ENCODE data around the gene CCDC134. TPM values are rescaled to one million over a fixed set of nuclear protein-coding genes. Genes with fewer than 3 reads are reported as not detected.
"Not testable (repeated sequence)": the region's sequence is repeated elsewhere in the genome, so short reads cannot be mapped to it uniquely, and the experiment has no call there.

Gene CCDC134
- polyA plus RNA-seq, 1 donor from 2014 or later = 2.2 TPM

DNA sequence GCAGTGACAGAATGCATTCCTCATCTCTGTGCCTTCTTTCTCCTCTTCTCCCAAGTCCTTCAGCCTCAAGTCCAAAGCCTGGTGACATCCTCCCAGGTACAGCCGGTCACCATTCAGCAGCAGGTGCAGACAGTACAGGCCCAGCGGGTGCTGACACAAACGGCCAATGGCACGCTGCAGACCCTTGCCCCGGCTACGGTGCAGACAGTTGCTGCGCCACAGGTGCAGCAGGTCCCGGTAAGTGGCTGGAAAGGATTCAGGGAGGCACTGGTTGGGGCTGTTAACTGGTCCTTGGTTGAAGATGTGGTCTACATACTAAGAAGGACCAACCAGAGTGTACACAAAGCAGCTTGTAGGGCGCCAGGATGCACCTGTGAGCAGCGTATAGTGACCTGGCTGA, 68.1 kb downstream of the CCDC134 start:
- Histone ChIP-seq H3K4me3 (ENCODE audit: low read length) (no peak overlapping the region), H2AFZ (ENCODE audit: low read depth, low read length) (no peak overlapping the region), H4K20me1 (ENCODE audit: insufficient read depth) (no peaks in the 10 kb centered on the region), H3K36me3 (ENCODE audit: insufficient read depth, low read length) (no peaks in the 10 kb centered on the region), H3K9ac (ENCODE audit: low read length) (no peak overlapping the region), H3K9me2 (ENCODE audit: insufficient read depth, low read length) (no peaks in the 10 kb centered on the region), H3K79me2 (replicated peaks; ENCODE audit: insufficient read depth, low read length) (peaks cover 25% of the 10 kb centered on the region), H3K27ac (ENCODE audit: low read length) (no peak overlapping the region), H3F3A (ENCODE audit: insufficient read depth, low read length, poor library complexity, severe bottlenecking) (no peaks in the 10 kb centered on the region), H3K9me3 (ENCODE audit: low read length) (no peaks in the 10 kb centered on the region), H3K27me3 (ENCODE audit: insufficient read depth, low read depth, low read length) (no peaks in the 10 kb centered on the region), H3K4me2 (ENCODE audit: low read length) (no peak overlapping the region)
- TF ChIP-seq MXI1 (conservative IDR thresholded peaks at IDR 0.05; ENCODE audit: poor library complexity, severe bottlenecking) (no peak), EP300 (conservative IDR thresholded peaks at IDR 0.05; ENCODE audit: poor library complexity, severe bottlenecking) (no peak), RAD21 (conservative IDR thresholded peaks at IDR 0.05) (no peak), EZH2 (IDR thresholded peaks at IDR 0.05; ENCODE audit: borderline replicate concordance, insufficient read depth, low read length, poor library complexity, severe bottlenecking) (no peak), TAF1 (IDR thresholded peaks at IDR 0.05; ENCODE audit: low read depth) (no peak), SMC3 (conservative IDR thresholded peaks at IDR 0.05; ENCODE audit: poor library complexity) (no peak), POLR2AphosphoS5 (IDR thresholded peaks at IDR 0.05) (no peak)
- TF ChIP-seq, protein P1, sequence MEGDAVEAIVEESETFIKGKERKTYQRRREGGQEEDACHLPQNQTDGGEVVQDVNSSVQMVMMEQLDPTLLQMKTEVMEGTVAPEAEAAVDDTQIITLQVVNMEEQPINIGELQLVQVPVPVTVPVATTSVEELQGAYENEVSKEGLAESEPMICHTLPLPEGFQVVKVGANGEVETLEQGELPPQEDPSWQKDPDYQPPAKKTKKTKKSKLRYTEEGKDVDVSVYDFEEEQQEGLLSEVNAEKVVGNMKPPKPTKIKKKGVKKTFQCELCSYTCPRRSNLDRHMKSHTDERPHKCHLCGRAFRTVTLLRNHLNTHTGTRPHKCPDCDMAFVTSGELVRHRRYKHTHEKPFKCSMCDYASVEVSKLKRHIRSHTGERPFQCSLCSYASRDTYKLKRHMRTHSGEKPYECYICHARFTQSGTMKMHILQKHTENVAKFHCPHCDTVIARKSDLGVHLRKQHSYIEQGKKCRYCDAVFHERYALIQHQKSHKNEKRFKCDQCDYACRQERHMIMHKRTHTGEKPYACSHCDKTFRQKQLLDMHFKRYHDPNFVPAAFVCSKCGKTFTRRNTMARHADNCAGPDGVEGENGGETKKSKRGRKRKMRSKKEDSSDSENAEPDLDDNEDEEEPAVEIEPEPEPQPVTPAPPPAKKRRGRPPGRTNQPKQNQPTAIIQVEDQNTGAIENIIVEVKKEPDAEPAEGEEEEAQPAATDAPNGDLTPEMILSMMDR (IDR thresholded peaks at IDR 0.05; ENCODE audit: poor library complexity, severe bottlenecking) = no peak
- TF ChIP-seq, protein P2, sequence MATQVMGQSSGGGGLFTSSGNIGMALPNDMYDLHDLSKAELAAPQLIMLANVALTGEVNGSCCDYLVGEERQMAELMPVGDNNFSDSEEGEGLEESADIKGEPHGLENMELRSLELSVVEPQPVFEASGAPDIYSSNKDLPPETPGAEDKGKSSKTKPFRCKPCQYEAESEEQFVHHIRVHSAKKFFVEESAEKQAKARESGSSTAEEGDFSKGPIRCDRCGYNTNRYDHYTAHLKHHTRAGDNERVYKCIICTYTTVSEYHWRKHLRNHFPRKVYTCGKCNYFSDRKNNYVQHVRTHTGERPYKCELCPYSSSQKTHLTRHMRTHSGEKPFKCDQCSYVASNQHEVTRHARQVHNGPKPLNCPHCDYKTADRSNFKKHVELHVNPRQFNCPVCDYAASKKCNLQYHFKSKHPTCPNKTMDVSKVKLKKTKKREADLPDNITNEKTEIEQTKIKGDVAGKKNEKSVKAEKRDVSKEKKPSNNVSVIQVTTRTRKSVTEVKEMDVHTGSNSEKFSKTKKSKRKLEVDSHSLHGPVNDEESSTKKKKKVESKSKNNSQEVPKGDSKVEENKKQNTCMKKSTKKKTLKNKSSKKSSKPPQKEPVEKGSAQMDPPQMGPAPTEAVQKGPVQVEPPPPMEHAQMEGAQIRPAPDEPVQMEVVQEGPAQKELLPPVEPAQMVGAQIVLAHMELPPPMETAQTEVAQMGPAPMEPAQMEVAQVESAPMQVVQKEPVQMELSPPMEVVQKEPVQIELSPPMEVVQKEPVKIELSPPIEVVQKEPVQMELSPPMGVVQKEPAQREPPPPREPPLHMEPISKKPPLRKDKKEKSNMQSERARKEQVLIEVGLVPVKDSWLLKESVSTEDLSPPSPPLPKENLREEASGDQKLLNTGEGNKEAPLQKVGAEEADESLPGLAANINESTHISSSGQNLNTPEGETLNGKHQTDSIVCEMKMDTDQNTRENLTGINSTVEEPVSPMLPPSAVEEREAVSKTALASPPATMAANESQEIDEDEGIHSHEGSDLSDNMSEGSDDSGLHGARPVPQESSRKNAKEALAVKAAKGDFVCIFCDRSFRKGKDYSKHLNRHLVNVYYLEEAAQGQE (IDR thresholded peaks at IDR 0.05; ENCODE audit: borderline replicate concordance) = no peak

DNA sequence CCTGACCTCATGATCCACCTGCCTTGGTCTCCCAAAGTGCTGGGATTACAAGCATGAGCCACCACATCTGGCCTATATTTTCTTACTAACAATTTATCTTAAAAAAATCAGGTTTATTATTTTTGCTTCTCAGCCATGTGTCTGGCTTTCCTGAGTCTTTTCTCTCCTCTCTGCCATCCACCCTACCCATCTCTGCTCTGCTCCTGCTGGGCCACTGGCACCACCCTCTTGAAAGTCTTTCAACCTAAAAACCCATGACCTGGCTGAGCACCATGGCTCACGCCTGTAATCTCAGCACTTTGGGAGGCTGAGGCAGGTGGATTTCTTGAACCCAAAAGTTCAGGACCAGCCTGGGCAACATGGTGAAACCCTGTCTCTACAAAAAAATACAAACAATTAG, 69.6 kb downstream of the CCDC134 start:
- H3F3A ChIP-seq (ENCODE audit: insufficient read depth, low read length, poor library complexity, severe bottlenecking); H4K20me1 ChIP-seq (ENCODE audit: insufficient read depth); H2AFZ ChIP-seq (ENCODE audit: low read depth, low read length); H3K27me3 ChIP-seq (ENCODE audit: insufficient read depth, low read depth, low read length); H3K36me3 ChIP-seq (ENCODE audit: insufficient read depth, low read length); H3K27ac ChIP-seq (ENCODE audit: low read length); H3K4me2 ChIP-seq (ENCODE audit: low read length); H3K9me2 ChIP-seq (ENCODE audit: insufficient read depth, low read length); H3K9me3 ChIP-seq (ENCODE audit: low read length); H3K9ac ChIP-seq (ENCODE audit: low read length); H3K4me3 ChIP-seq (ENCODE audit: low read length): not testable (repeated sequence)
- H3K79me2 ChIP-seq (replicated peaks; ENCODE audit: insufficient read depth, low read length) = peaks cover 16% of the 10 kb centered on the region

DNA sequence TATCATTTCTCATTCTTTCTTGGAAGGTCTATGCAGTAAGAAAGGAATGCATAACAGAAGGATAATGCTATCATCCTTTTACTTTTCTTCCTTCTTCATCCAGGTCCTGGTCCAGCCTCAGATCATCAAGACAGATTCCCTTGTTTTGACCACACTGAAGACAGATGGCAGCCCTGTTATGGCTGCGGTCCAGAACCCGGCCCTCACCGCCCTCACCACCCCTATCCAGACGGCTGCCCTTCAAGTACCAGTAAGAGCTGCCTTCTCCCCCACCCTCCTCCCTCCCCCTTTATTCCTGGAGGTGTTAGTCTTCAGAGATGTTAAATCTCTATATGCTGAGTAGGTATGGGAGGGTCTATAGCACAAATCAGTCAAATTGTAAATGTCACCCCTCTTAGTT, 70.3 kb downstream of the CCDC134 start:
- Histone ChIP-seq H2AFZ (ENCODE audit: low read depth, low read length) (no peak overlapping the region), H3K4me3 (ENCODE audit: low read length) (no peak overlapping the region), H3K36me3 (ENCODE audit: insufficient read depth, low read length) (peaks cover 4% of the 10 kb centered on the region), H3K9me2 (ENCODE audit: insufficient read depth, low read length) (no peaks in the 10 kb centered on the region), H3K27me3 (ENCODE audit: insufficient read depth, low read depth, low read length) (no peaks in the 10 kb centered on the region), H3K4me2 (ENCODE audit: low read length) (no peak overlapping the region), H3K27ac (ENCODE audit: low read length) (no peak overlapping the region), H3K9me3 (ENCODE audit: low read length) (no peaks in the 10 kb centered on the region), H3K9ac (ENCODE audit: low read length) (no peak overlapping the region), H3F3A (ENCODE audit: insufficient read depth, low read length, poor library complexity, severe bottlenecking) (no peaks in the 10 kb centered on the region), H3K79me2 (replicated peaks; ENCODE audit: insufficient read depth, low read length) (peaks cover 9% of the 10 kb centered on the region), H4K20me1 (ENCODE audit: insufficient read depth) (no peaks in the 10 kb centered on the region)
- TF ChIP-seq EP300 (conservative IDR thresholded peaks at IDR 0.05; ENCODE audit: poor library complexity, severe bottlenecking) = no peak
- no peak for TF ChIP-seq TAF1 (IDR thresholded peaks at IDR 0.05; ENCODE audit: low read depth)
- TF ChIP-seq SMC3 (conservative IDR thresholded peaks at IDR 0.05; ENCODE audit: poor library complexity) = no peak
- TF ChIP-seq, protein P1 (IDR thresholded peaks at IDR 0.05; ENCODE audit: poor library complexity, severe bottlenecking) = no peak
- no peak for TF ChIP-seq MXI1 (conservative IDR thresholded peaks at IDR 0.05; ENCODE audit: poor library complexity, severe bottlenecking)
- TF ChIP-seq EZH2 (IDR thresholded peaks at IDR 0.05; ENCODE audit: borderline replicate concordance, insufficient read depth, low read length, poor library complexity, severe bottlenecking) = no peak
- no peak for TF ChIP-seq RAD21 (conservative IDR thresholded peaks at IDR 0.05)
